Measurements from ENCODE around the gene DGLUCY. TPM values are rescaled to one million over a fixed set of nuclear protein-coding genes. Genes with fewer than 3 reads are reported as not detected.
A peak's percentile ranks its signal among the peaks of the same experiment; 100 is the strongest.

DGLUCY gene
- total RNA-seq, 1 donor from 2014 or later, result 20.0 TPM

GRCh38 chr14:91153360-91153759 lies 39.5 kb downstream of the DGLUCY start:
- no peak overlapping the region for H2AFZ ChIP-seq (ENCODE audit: low read depth, low read length)
- H3K36me3 ChIP-seq (ENCODE audit: insufficient read depth, low read length), result no peaks in the 10 kb centered on the region
- H3K36me3 Mint-ChIP-seq (ENCODE audit: low read depth, unreplicated experiment), result peaks cover 2% of the 10 kb centered on the region
- H4K20me1 ChIP-seq (ENCODE audit: insufficient read depth, low read length), result peaks cover 14% of the 10 kb centered on the region
- no peak overlapping the region for H3K4me2 ChIP-seq (ENCODE audit: low read length)
- no peak for DNase-seq (ENCODE audit: low read depth)
- peaks cover 58% of the 10 kb centered on the region for H3K27me3 ChIP-seq (ENCODE audit: insufficient read depth, low read length)
- no peak overlapping the region for H3K27ac Mint-ChIP-seq (ENCODE audit: unreplicated experiment)
- no peaks in the 10 kb centered on the region for H3K27me3 Mint-ChIP-seq (ENCODE audit: low read depth, unreplicated experiment)
- TF ChIP-seq CTCF (IDR thresholded peaks at IDR 0.05; ENCODE audit: insufficient read depth, low read depth, low read length), result no peak
- no peak for TF ChIP-seq EZH2 (IDR thresholded peaks at IDR 0.05; ENCODE audit: insufficient read depth, low read length)
- H3K4me1 ChIP-seq (ENCODE audit: insufficient read depth, low read length), result peaks cover 9% of the 10 kb centered on the region
- no peak overlapping the region for H3K4me3 ChIP-seq (ENCODE audit: insufficient read depth, low read depth, low read length)
- H3K4me1 Mint-ChIP-seq (ENCODE audit: low read depth, unreplicated experiment), result peaks cover 10% of the 10 kb centered on the region
- H3K4me3 Mint-ChIP-seq (ENCODE audit: unreplicated experiment), result no peak overlapping the region
- H3K9me3 Mint-ChIP-seq (ENCODE audit: unreplicated experiment), result no peaks in the 10 kb centered on the region
- FAIRE-seq, result no peak
- H3K9ac ChIP-seq (ENCODE audit: low read length), result no peak overlapping the region
- H3K27ac ChIP-seq (ENCODE audit: low read depth, low read length), result no peak overlapping the region
- H3K79me2 ChIP-seq (ENCODE audit: insufficient read depth, low read length), result no peaks in the 10 kb centered on the region
- H3K9me3 ChIP-seq (ENCODE audit: insufficient read depth, low read depth, low read length), result no peaks in the 10 kb centered on the region

- no peak overlapping the region for H3K27ac Mint-ChIP-seq (ENCODE audit: unreplicated experiment)
- Histone ChIP-seq H3K79me2 (ENCODE audit: insufficient read depth, low read length) (no peaks in the 10 kb centered on the region), H3K27me3 (ENCODE audit: insufficient read depth, low read length) (peaks cover 66% of the 10 kb centered on the region), H3K9ac (ENCODE audit: low read length) (no peak overlapping the region), H2AFZ (ENCODE audit: low read depth, low read length) (no peak overlapping the region), H3K9me3 (ENCODE audit: insufficient read depth, low read depth, low read length) (no peaks in the 10 kb centered on the region), H4K20me1 (ENCODE audit: insufficient read depth, low read length) (peaks cover 14% of the 10 kb centered on the region), H3K4me3 (ENCODE audit: insufficient read depth, low read depth, low read length) (no peak overlapping the region), H3K27ac (ENCODE audit: low read depth, low read length) (no peak overlapping the region), H3K4me1 (ENCODE audit: insufficient read depth, low read length) (peaks cover 9% of the 10 kb centered on the region), H3K4me2 (ENCODE audit: low read length) (peak overlapping the region; percentile 3), H3K36me3 (ENCODE audit: insufficient read depth, low read length) (no peaks in the 10 kb centered on the region)
- TF ChIP-seq CTCF (IDR thresholded peaks at IDR 0.05; ENCODE audit: insufficient read depth, low read depth, low read length) (no peak), EZH2 (IDR thresholded peaks at IDR 0.05; ENCODE audit: insufficient read depth, low read length) (no peak)
- DNase-seq (ENCODE audit: low read depth) (peak; percentile 75), FAIRE-seq (no peak)
- H3K4me1 Mint-ChIP-seq (ENCODE audit: low read depth, unreplicated experiment), result peaks cover 8% of the 10 kb centered on the region
- no peaks in the 10 kb centered on the region for H3K27me3 Mint-ChIP-seq (ENCODE audit: low read depth, unreplicated experiment)
- H3K36me3 Mint-ChIP-seq (ENCODE audit: low read depth, unreplicated experiment), result peaks cover 2% of the 10 kb centered on the region
- no peaks in the 10 kb centered on the region for H3K9me3 Mint-ChIP-seq (ENCODE audit: unreplicated experiment)
- no peak overlapping the region for H3K4me3 Mint-ChIP-seq (ENCODE audit: unreplicated experiment)
Measured at GRCh38 chr14:91154851-91155625, 41.2 kb downstream of the DGLUCY start.

- no peak for FAIRE-seq
- Mint-ChIP-seq H3K4me1 (ENCODE audit: low read depth, unreplicated experiment) (peaks cover 8% of the 10 kb centered on the region), H3K36me3 (ENCODE audit: low read depth, unreplicated experiment) (peaks cover 5% of the 10 kb centered on the region)
Measured at GRCh38 chr14:91155626-91156089, 41.8 kb downstream of the DGLUCY start.

More at GRCh38 chr14:91155626-91156089, 41.8 kb downstream of the DGLUCY start:
- peaks cover 9% of the 10 kb centered on the region for H3K4me1 ChIP-seq (ENCODE audit: insufficient read depth, low read length)
- no peaks in the 10 kb centered on the region for H3K36me3 ChIP-seq (ENCODE audit: insufficient read depth, low read length)
- peaks cover 14% of the 10 kb centered on the region for H4K20me1 ChIP-seq (ENCODE audit: insufficient read depth, low read length)
- no peak overlapping the region for H3K4me3 ChIP-seq (ENCODE audit: insufficient read depth, low read depth, low read length)
- no peak for TF ChIP-seq EZH2 (IDR thresholded peaks at IDR 0.05; ENCODE audit: insufficient read depth, low read length)
- no peak for TF ChIP-seq CTCF (IDR thresholded peaks at IDR 0.05; ENCODE audit: insufficient read depth, low read depth, low read length)
- Mint-ChIP-seq H3K4me3 (ENCODE audit: unreplicated experiment) (no peak overlapping the region), H3K27me3 (ENCODE audit: low read depth, unreplicated experiment) (no peaks in the 10 kb centered on the region), H3K27ac (ENCODE audit: unreplicated experiment) (no peak overlapping the region), H3K9me3 (ENCODE audit: unreplicated experiment) (no peaks in the 10 kb centered on the region)
- H3K9me3 ChIP-seq (ENCODE audit: insufficient read depth, low read depth, low read length), result no peaks in the 10 kb centered on the region
- H3K27me3 ChIP-seq (ENCODE audit: insufficient read depth, low read length), result peaks cover 66% of the 10 kb centered on the region
- H3K27ac ChIP-seq (ENCODE audit: low read depth, low read length), result no peak overlapping the region
- H2AFZ ChIP-seq (ENCODE audit: low read depth, low read length), result no peak overlapping the region
- no peaks in the 10 kb centered on the region for H3K79me2 ChIP-seq (ENCODE audit: insufficient read depth, low read length)
- H3K9ac ChIP-seq (ENCODE audit: low read length), result no peak overlapping the region
- DNase-seq (ENCODE audit: low read depth), result no peak
- H3K4me2 ChIP-seq (ENCODE audit: low read length), result no peak overlapping the region
